Endothelial cell (in vitro differentiated cells): ENCODE data around the gene MAGOHB. TPM values are rescaled to one million over a fixed set of nuclear protein-coding genes. Genes with fewer than 3 reads are reported as not detected.

ENCODE experiments used
- DNase-seq: peaks from one replicate; pipeline ENCODE4 v3.0.0; 2021; ENCODE audit warnings: low spot score
- H3K27ac Mint-ChIP-seq: one replicate; pipeline ENCODE4 v1.8.0; 2021; ENCODE audit warnings: mixed read lengths, inconsistent platforms; ENCODE audit not compliant: unreplicated experiment
- H3K27me3 Mint-ChIP-seq: one replicate; pipeline ENCODE4 v1.8.0; 2021; ENCODE audit warnings: mild to moderate bottlenecking, moderate library complexity, mixed read lengths, inconsistent platforms; ENCODE audit not compliant: unreplicated experiment
- H3K36me3 Mint-ChIP-seq: one replicate; pipeline ENCODE4 v1.8.0; 2021; ENCODE audit warnings: mild to moderate bottlenecking, low read depth, mixed read lengths, inconsistent platforms; ENCODE audit not compliant: unreplicated experiment
- H3K4me1 Mint-ChIP-seq: one replicate; pipeline ENCODE4 v1.8.0; 2021; ENCODE audit warnings: mild to moderate bottlenecking, mixed read lengths, inconsistent platforms; ENCODE audit not compliant: unreplicated experiment
- H3K4me3 Mint-ChIP-seq: one replicate; pipeline ENCODE4 v1.8.0; 2021; ENCODE audit warnings: mild to moderate bottlenecking, mixed read lengths, inconsistent platforms; ENCODE audit not compliant: unreplicated experiment
- H3K9me3 Mint-ChIP-seq: one replicate; pipeline ENCODE4 v1.8.0; 2021; ENCODE audit warnings: mixed read lengths, inconsistent platforms; ENCODE audit not compliant: unreplicated experiment
- CTCF ChIP-seq: fragments of 200-600 bp; sonication (generic); IDR thresholded peaks from one replicate; pipeline ENCODE4 v1.5.0; 2021; ENCODE audit warnings: antibody characterized with exemption; ENCODE audit not compliant: unreplicated experiment
- total RNA-seq: library from RNA; stranded (reverse); fragmentation: NEBNext Ultra II Directional; extraction: Animal tissue kit (Norgen Biotek cat#: 25700); gene quantifications from one replicate; pipeline ENCODE4 v1.2.1, GENCODE V29; 2021; ENCODE audit not compliant: unreplicated experiment

Gene MAGOHB
- total RNA-seq, 1 donor from 2014 or later: 23.8 TPM

DNA sequence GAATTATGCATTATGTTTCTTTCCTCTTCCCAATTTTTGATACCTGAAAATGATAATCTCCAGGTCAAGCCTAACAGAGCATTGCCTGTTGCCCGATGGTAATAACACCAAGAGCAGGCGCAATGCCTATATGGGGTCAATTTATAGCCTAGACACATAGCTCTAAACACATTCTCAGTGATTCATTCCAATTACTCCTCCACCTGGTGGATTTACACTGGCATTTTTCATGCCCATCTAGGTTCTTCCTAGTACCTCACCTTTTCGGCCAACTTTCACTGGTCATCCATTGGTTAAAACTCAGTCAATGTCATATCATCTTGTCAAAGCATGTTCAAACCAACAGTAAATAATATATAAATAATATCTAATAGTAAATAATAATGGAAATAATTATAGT lies 54.6 kb downstream of the MAGOHB start:
- Mint-ChIP-seq H3K36me3 (no peaks in the 10 kb centered on the region), H3K4me3 (no peak overlapping the region), H3K27ac (no peak overlapping the region), H3K27me3 (no peaks in the 10 kb centered on the region), H3K9me3 (no peaks in the 10 kb centered on the region), H3K4me1 (no peaks in the 10 kb centered on the region)
- DNase-seq: no peak
- TF ChIP-seq CTCF: no peak

DNA sequence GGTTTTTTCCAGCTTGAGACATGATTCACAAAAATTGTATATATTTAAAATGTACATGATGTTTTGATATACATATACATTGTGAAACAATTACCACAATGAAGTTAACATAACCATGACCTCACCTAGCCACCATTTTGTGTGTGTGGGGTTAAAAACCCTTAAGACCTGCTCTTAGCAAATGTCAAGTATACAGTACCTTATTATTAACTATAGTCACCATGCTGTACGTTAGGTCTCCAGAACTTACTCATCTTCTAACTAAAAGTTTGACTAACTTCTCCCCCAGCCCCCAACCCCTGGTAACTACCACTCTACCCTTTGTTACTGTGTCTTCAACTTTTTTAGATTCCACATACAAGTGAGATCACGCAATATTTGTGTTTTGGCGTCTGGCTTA lies 55.1 kb downstream of the MAGOHB start:
- Mint-ChIP-seq H3K36me3 (no peaks in the 10 kb centered on the region), H3K4me3 (no peak overlapping the region), H3K27me3 (no peaks in the 10 kb centered on the region), H3K27ac (no peak overlapping the region), H3K9me3 (no peaks in the 10 kb centered on the region), H3K4me1 (no peaks in the 10 kb centered on the region)
- DNase-seq: no peak
- TF ChIP-seq CTCF: no peak

DNA sequence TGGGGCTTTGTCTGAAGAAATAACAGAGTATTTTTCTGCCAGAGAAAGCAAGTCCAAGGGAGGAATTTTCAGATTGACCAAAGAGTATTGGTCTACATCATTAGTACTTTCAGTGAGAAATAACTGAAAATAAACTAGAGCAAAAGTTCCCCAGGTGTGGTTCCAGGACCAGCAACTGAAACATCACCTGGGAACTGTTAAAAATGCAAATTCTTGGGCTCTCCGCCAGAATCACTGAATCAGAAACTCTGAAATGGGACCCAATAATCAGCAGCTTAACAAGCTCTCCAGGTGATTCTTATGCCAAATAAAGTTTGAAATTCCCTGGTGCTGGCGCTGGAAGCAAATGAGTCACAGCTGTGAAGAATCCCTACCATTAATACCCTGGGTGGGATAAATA lies 55.6 kb downstream of the MAGOHB start:
- no peaks in the 10 kb centered on the region for H3K36me3 Mint-ChIP-seq
- no peak overlapping the region for H3K27ac Mint-ChIP-seq
- no peak overlapping the region for H3K4me3 Mint-ChIP-seq
- no peaks in the 10 kb centered on the region for H3K27me3 Mint-ChIP-seq
- no peaks in the 10 kb centered on the region for H3K4me1 Mint-ChIP-seq
- no peak for DNase-seq
- H3K9me3 Mint-ChIP-seq: no peaks in the 10 kb centered on the region
- TF ChIP-seq CTCF: no peak

DNA sequence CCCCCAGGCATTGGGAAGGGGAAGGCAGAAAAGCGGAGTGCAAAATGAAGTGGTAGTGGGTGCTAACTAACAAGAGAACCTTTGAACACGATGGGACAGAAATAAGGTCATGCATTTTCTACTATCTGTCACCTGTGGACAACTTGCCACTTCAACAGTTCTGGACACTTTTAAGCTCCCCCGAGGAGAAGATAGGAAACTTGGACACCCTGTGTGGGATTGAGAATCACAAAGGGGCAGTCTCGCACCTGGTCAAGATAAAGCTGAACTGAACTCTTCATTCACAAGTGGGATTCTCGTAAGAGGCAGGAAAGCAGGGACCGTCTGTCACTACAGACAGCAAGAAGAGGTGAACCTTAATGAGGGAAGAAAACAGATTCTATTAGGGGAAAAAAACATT lies 56.1 kb downstream of the MAGOHB start:
- Mint-ChIP-seq H3K36me3 (no peaks in the 10 kb centered on the region), H3K4me1 (no peaks in the 10 kb centered on the region), H3K4me3 (no peak overlapping the region), H3K27me3 (no peaks in the 10 kb centered on the region), H3K27ac (no peak overlapping the region), H3K9me3 (no peaks in the 10 kb centered on the region)
- no peak for DNase-seq
- no peak for TF ChIP-seq CTCF

- no peak overlapping the region for H3K27ac Mint-ChIP-seq
- DNase-seq: no peak
- no peaks in the 10 kb centered on the region for H3K9me3 Mint-ChIP-seq
- H3K4me1 Mint-ChIP-seq: no peaks in the 10 kb centered on the region
- no peak for TF ChIP-seq CTCF
- no peaks in the 10 kb centered on the region for H3K36me3 Mint-ChIP-seq
- no peak overlapping the region for H3K4me3 Mint-ChIP-seq
- no peaks in the 10 kb centered on the region for H3K27me3 Mint-ChIP-seq
Measured at GRCh38 chr12:10554756-10555481, 58.5 kb downstream of the MAGOHB start.
